Sigmoid colon (tissue), 7 donors: ENCODE data around the gene NRSN2. TPM values are rescaled to one million over a fixed set of nuclear protein-coding genes. Genes with fewer than 3 reads are reported as not detected.

ENCODE experiments used
- DNase-seq: peaks from one replicate; pipeline ENCODE4 v3.0.0-alpha.2; 2019
- H3K27ac ChIP-seq, 4 donors: fragments of 200-600 bp; sonication (generic); one replicate each; pipeline ENCODE4 v1.5.1; 2016 to 2019; ENCODE audit warnings: mild to moderate bottlenecking in 1 of 4
- H3K27me3 ChIP-seq, 3 donors: fragments of 200-600 bp; sonication (generic); one replicate each; pipeline ENCODE4 v1.5.1; 2019; ENCODE audit warnings: mild to moderate bottlenecking in 1 of 3
- H3K36me3 ChIP-seq, 4 donors: fragments of 200-600 bp; sonication (generic); one replicate each; pipeline ENCODE4 v1.5.1; 2016 to 2019
- H3K4me1 ChIP-seq, 4 donors: fragments of 200-600 bp; sonication (generic); one replicate each; pipeline ENCODE4 v1.5.1; 2017 to 2019
- H3K4me3 ChIP-seq, 4 donors: fragments of 200-600 bp; sonication (generic); one replicate each; pipeline ENCODE4 v1.5.1; 2017 to 2019; ENCODE audit warnings: mild to moderate bottlenecking in 2 of 4, moderate library complexity in 1 of 4
- H3K9me3 ChIP-seq, 4 donors: fragments of 200-600 bp in 3 of 4; sonication (generic) in 3 of 4; one replicate each; pipeline versions ENCODE4 v1.5.1 to v1.6.1; 2013 to 2019
- EP300 ChIP-seq, 4 donors: sonication (generic); formaldehyde crosslinking; IDR thresholded peaks; one replicate each; pipeline ENCODE4 v1.6.1; 2017; ENCODE audit warnings: antibody characterized with exemption in 4 of 4
- POLR2A ChIP-seq, 2 donors: fragments of 450-650 bp; IDR thresholded peaks; one replicate each; pipeline ENCODE4 v1.6.1; 2016; ENCODE audit warnings: antibody characterized with exemption in 2 of 2, mild to moderate bottlenecking in 2 of 2, moderate library complexity in 2 of 2
- POLR2AphosphoS5 ChIP-seq, 4 donors: sonication (generic); formaldehyde crosslinking; IDR thresholded peaks; one replicate each; pipeline ENCODE4 v1.6.1; 2017; ENCODE audit warnings: antibody characterized with exemption in 4 of 4
- WGBS, 2 donors: extraction: QIAGEN DNeasy Blood & Tissue Kit; methylation state at CpG; one replicate each; pipeline ENCODE4 v1.1.7; 2013; 5-methylcytosine and 5-hydroxymethylcytosine counted together
- intact Hi-C: fragments of 100-400 bp; cut with DNase I; formaldehyde crosslinking; loops from one replicate; pipeline ENCODE4 v1.15.1; 2023
- polyA plus RNA-seq, 3 donors: library from polyadenylated mRNA; stranded (reverse); fragments of 200-250 nt; gene quantifications; one replicate each; pipeline ENCODE4 v1.2.3, GENCODE V29; 2013
- total RNA-seq, 4 donors: library from RNA; depleted of rRNA; stranded (reverse); fragments of >200 nt; gene quantifications; one replicate each; pipeline ENCODE4 v1.1.0, GENCODE V29; 2016
- TF ChIP-seq, protein P1 (sequence below), 4 experiments: fragments of 450-650 bp in 3 of 4; fragments of 200-600 bp in 1 of 4; IDR thresholded peaks; one replicate each; pipeline ENCODE4 v1.5.1; 2016 to 2019; ENCODE audit warnings: antibody characterized with exemption in 4 of 4, mild to moderate bottlenecking in 3 of 4, moderate library complexity in 2 of 4
- donor health status: healthy with polysubstance abuse.
- donor health status: Bipolar disorder and iron deficiency.
- donor health status: healthy.

Gene NRSN2
- total and polyA plus RNA-seq, 7 donors: 2.3 to 34.3 (median 23.2) TPM

DNA sequence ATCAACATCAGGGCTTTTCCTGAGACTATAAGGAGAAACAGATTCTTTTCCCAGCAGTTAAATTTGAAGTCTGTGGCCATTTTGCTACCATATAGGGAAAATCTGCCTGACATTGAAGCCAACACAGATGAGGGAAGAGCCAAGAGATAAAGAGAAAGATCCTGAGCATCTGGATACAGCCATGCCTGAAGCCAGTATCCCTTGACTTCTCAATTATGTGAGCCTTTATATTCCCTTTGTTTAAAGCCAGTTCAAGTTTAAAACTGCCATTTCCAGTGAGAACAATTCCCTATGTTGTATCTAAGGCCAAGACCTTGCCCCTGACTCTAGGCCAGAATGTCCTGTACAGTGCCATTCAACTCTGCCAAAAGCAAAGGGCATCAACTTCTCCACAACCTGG lies 3.8 kb upstream of the NRSN2 start:
- no peak overlapping the region for H3K4me3 ChIP-seq

DNA sequence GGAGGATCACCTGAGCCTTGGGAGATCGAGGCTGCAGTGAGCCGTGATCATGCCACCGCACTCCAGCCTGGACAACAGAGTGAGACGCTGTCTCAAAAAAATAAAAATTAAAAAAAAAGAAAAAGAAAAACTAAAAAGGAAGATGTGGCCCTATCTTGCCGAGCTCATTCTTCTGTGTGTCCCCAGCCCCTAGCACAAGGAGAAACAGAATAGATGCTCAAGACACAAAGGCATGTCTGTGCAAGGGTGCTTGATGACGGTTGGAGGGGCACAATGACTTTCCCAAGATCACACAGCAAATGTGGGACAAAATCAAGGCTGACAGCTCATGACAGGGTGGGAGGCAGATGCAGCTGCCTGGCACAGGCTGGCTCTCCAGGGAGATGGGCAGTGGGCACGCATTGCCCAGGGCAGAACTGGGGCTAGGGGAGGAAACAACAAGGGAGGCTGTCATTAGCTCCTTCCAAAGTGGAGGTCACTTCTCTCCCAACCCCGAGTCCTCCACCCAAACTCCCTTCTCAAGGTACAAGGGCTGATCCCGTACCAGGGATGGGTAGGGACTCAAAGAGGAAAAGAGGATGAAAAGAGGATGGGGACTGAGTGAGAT lies 775 bp upstream of the NRSN2 start:
- Histone ChIP-seq H3K27me3 (no peaks in the 10 kb centered on the region), H3K27ac (peak overlapping the region; percentile 94 to 98 (median 96)), H3K4me3 (peak overlapping the region; percentile 72 to 82 (median 79)), H3K4me1 (peaks cover 0 to 28% (median 19%) of the 10 kb centered on the region in 4 donors), H3K36me3 (peaks cover 0 to 27% (median 2%) of the 10 kb centered on the region in 4 donors), H3K9me3 (peaks cover 0 to 4% (median 0%) of the 10 kb centered on the region in 4 donors)
- 80 to 86% methylated on average over 9 of the region's 9 CpGs for WGBS, 2 donors
- no peak for TF ChIP-seq EP300 (IDR thresholded peaks at IDR 0.05)
- no peak for TF ChIP-seq POLR2AphosphoS5 (IDR thresholded peaks at IDR 0.05)
- TF ChIP-seq POLR2A (IDR thresholded peaks at IDR 0.05): no peak
- TF ChIP-seq, protein P1, sequence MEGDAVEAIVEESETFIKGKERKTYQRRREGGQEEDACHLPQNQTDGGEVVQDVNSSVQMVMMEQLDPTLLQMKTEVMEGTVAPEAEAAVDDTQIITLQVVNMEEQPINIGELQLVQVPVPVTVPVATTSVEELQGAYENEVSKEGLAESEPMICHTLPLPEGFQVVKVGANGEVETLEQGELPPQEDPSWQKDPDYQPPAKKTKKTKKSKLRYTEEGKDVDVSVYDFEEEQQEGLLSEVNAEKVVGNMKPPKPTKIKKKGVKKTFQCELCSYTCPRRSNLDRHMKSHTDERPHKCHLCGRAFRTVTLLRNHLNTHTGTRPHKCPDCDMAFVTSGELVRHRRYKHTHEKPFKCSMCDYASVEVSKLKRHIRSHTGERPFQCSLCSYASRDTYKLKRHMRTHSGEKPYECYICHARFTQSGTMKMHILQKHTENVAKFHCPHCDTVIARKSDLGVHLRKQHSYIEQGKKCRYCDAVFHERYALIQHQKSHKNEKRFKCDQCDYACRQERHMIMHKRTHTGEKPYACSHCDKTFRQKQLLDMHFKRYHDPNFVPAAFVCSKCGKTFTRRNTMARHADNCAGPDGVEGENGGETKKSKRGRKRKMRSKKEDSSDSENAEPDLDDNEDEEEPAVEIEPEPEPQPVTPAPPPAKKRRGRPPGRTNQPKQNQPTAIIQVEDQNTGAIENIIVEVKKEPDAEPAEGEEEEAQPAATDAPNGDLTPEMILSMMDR (IDR thresholded peaks at IDR 0.05): no peak
- DNase-seq: no peak
- intact Hi-C loops: loop anchor here (2.0 to 5.0 kb wide), 4 partner anchors 21 to 196 kb away; partner anchors contain the start of genes CSNK2A1, SOX12 and TBC1D20

More for the DNA sequence above, 3.8 kb upstream of the NRSN2 start:
- no peak overlapping the region for H3K27ac ChIP-seq
- H3K9me3 ChIP-seq: peaks cover 0 to 4% (median 0%) of the 10 kb centered on the region in 4 donors
- no peak for DNase-seq
- no peaks in the 10 kb centered on the region for H3K27me3 ChIP-seq
- TF ChIP-seq POLR2AphosphoS5 (IDR thresholded peaks at IDR 0.05) (no peak), EP300 (IDR thresholded peaks at IDR 0.05) (no peak), POLR2A (IDR thresholded peaks at IDR 0.05) (no peak)
- TF ChIP-seq, protein P1 (IDR thresholded peaks at IDR 0.05): no peak
- intact Hi-C loops: no loop called here
- H3K4me1 ChIP-seq: peaks cover 0 to 18% (median 11%) of the 10 kb centered on the region in 4 donors
- peaks cover 0 to 16% (median 2%) of the 10 kb centered on the region in 4 donors for H3K36me3 ChIP-seq

- Histone ChIP-seq H3K27me3 (no peaks in the 10 kb centered on the region), H3K27ac (peak overlapping the region; percentile 94 to 98 (median 96)), H3K9me3 (no peaks in the 10 kb centered on the region), H3K4me1 (peaks cover 0 to 28% (median 19%) of the 10 kb centered on the region in 4 donors), H3K36me3 (peaks cover 0 to 27% (median 0%) of the 10 kb centered on the region in 4 donors), H3K4me3 (peak overlapping the region; percentile 72 to 82 (median 79))
- intact Hi-C loops: loop anchor here (2.0 to 5.0 kb wide), 4 partner anchors 22 to 195 kb away; partner anchors contain the start of genes CSNK2A1, SOX12 and TBC1D20
- 0 to 1% methylated on average over 19 of the region's 19 CpGs for WGBS, 2 donors
- no peak for DNase-seq
- TF ChIP-seq POLR2A (IDR thresholded peaks at IDR 0.05) (no peak), EP300 (IDR thresholded peaks at IDR 0.05) (no peak), POLR2AphosphoS5 (IDR thresholded peaks at IDR 0.05) (no peak)
- TF ChIP-seq, protein P1 (IDR thresholded peaks at IDR 0.05): no peak
Observed at GRCh38 chr20:347317-347639, 367 bp downstream of the NRSN2 start.

DNA sequence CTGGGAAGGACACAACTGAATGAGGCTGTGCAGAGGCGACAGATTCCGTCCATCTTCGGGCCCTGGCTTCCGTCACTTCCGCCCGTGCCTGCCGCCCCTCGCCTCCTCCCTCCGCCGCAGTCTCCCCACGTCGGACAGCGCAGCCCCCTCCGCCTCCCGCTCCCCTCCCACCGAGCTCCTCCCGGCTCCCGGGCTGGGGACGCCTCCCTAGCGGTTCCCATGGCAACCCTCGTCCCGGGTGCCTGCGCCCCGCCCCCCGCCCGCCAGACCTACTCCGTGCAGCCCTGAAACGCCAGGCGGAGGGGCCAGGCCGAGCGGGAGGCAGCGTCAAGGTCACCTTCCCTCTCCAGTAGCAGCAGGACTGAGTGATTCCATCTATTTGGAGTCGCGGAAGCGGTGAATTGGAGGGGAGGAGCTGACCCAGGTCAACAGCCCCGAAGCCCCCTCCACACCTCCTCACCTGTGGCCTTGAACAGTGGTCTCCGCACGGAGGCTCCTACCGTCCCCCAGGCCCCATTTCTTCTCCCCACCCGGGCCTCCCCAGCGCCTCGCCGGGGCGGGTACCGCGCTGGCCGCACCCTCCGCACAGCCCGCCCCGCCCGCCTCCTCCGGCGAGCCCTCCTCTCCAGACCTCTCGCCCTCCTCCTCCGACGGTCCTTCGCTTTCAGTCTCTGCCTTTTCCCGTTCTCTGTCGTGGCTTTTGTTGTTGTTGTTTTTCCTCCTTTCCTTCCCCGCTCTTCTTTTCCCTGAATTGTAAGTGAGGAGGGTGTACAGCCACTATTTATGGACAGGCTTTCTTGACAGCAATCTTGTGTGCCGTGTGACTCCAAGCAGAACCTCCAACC lies 951 bp downstream of the NRSN2 start:
- WGBS, 2 donors: 1% methylated on average over 61 of the region's 61 CpGs
- no peaks in the 10 kb centered on the region for H3K9me3 ChIP-seq
- H3K4me1 ChIP-seq: peaks cover 0 to 28% (median 19%) of the 10 kb centered on the region in 4 donors
- H3K4me3 ChIP-seq: peak overlapping the region; percentile 72 to 82 (median 79)
- intact Hi-C loops: loop anchor here (2.0 to 5.0 kb wide), 4 partner anchors 23 to 194 kb away; partner anchors contain the start of genes CSNK2A1, SOX12 and TBC1D20
- peaks cover 0 to 28% (median 0%) of the 10 kb centered on the region in 4 donors for H3K36me3 ChIP-seq
- peak; percentile 98 for DNase-seq
- peak overlapping the region; percentile 94 to 98 (median 96) for H3K27ac ChIP-seq
- no peaks in the 10 kb centered on the region for H3K27me3 ChIP-seq
- TF ChIP-seq, protein P1 (IDR thresholded peaks at IDR 0.05): no peak
- TF ChIP-seq POLR2A (IDR thresholded peaks at IDR 0.05) (peak; percentile 48), EP300 (IDR thresholded peaks at IDR 0.05) (peak in 1 of 4 donors; percentile 46), POLR2AphosphoS5 (IDR thresholded peaks at IDR 0.05) (peak; percentile 81 to 92 (median 84))
